HG02840 (cell line): Measurements from ENCODE around the gene PTPN3.
"Not testable (repeated sequence)": the region's sequence is repeated elsewhere in the genome, so short reads cannot be mapped to it uniquely, and the experiment has no call there.

Experiments
- ATAC-seq: cut with Tn5 transposase; IDR thresholded peaks from one replicate; pipeline ENCODE4 v1.9.1; 2021; ENCODE audit warnings: mild to moderate bottlenecking, moderate library complexity, moderate number of reproducible peaks; ENCODE audit not compliant: unreplicated experiment, low FRiP score

Gene PTPN3

GRCh38 chr9:109498195-109499092, at the start of gene PTPN3:
TSS of gene PTPN3 (minus strand) at chr9:109498307. CDS start at chr9:109463434, 34,873 bp downstream.
- ATAC-seq: no peak

DNA sequence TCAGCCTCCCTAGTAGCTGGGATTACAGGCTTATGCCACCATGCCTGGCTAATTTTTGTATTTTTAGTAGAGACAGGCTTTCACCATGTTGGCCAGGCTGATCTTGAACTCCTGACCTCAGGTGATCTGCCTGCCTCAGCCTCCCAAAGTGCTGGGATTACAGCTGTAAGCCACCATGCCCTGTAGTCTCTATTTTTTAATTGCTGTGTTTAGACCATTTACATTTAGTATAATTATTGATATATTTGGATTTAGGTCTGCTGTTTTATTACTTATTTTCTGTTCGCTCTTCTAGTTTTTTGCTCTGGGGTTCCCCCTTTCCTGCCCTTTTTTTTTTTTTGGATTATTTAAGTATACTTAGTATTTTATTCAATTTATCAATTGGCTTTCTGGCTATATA, 46.8 kb upstream of the PTPN3 start:
- ATAC-seq: not testable (repeated sequence)

GRCh38 chr9:109542922-109543321, 44.8 kb upstream of the PTPN3 start:
- no peak for ATAC-seq

- ATAC-seq: no peak
Observed at GRCh38 chr9:109538346-109538745, 40.2 kb upstream of the PTPN3 start.

- ATAC-seq: no peak
Observed at GRCh38 chr9:109537288-109537687, 39.2 kb upstream of the PTPN3 start.

GRCh38 chr9:109536859-109537258, 38.8 kb upstream of the PTPN3 start:
- no peak for ATAC-seq

- no peak for ATAC-seq
Observed at GRCh38 chr9:109535365-109535764, 37.3 kb upstream of the PTPN3 start.

GRCh38 chr9:109534151-109534550, 36.0 kb upstream of the PTPN3 start:
- ATAC-seq: no peak

DNA sequence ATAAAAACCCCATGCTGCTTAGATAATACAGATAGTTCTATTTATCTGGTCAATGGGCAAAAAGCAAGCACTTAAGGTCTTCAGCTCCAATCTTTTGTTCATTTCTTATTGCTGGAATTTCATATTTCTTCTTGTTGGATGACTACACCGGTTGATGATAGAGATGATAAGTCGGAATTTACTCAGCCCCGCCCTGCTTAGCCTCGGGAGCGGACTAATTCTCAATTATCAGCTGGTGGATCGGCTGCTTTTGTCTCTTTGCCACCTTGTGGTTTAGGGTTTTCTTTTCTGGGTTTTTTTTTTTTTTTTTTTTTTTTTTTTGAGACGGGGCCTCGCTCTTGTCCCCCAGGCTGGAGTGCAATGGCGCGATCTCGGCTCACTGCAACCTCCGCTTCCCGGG, 34.5 kb upstream of the PTPN3 start:
- not testable (repeated sequence) for ATAC-seq

DNA sequence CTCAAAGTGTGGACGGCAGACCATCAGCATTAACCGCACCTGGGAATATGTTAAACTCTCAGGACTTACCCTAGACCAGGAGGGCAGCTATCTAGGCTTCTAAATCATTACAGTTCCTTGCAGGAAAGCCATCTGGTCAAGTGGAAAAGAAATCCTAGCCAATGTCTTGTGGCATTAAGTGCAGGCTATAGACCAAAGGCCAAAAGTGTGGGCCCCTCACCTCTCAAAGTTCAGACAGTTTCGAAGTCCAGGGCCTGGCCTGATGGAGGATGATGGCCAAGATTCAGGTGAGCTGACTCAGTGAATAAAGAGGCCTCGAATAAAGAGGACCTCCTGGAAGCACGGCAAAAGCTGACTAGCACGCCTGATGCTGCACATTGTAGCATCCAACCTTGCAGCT, 24.0 kb upstream of the PTPN3 start:
- no peak for ATAC-seq

DNA sequence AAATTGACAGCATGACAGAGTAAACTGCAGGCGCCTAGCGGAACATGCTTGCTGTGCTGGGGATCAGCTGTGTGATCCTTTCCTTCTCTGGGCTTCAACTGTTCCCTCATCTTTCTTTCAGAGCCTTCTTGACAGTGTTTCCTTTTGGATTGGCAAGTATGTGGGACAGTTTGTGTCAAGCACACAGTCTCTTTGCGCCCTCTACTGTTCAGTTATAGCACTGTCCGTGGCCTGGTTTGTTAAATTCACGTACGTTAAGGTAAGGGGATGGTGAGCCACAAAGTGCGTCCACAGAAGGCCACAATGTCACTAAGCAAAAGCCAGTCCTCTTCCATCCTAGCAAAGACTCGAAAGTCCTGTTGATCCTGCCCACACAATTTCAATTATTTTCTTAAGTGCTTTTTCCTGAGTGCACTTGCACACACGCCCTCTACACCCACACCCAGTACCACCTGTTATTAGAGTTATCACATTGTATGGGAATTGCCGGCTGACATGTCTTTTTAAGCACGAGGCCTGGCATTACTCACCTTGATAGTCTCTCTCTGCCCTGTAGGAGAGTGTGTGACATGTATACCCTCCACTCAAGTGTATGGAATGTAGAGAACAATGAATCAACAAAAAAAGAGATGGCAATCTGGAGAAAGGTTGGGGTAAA, 22.5 kb upstream of the PTPN3 start:
- peak; percentile 84 for ATAC-seq

- no peak for ATAC-seq
Observed at GRCh38 chr9:109519366-109519765, 21.3 kb upstream of the PTPN3 start.

GRCh38 chr9:109518621-109519335, 20.7 kb upstream of the PTPN3 start:
- ATAC-seq: no peak

DNA sequence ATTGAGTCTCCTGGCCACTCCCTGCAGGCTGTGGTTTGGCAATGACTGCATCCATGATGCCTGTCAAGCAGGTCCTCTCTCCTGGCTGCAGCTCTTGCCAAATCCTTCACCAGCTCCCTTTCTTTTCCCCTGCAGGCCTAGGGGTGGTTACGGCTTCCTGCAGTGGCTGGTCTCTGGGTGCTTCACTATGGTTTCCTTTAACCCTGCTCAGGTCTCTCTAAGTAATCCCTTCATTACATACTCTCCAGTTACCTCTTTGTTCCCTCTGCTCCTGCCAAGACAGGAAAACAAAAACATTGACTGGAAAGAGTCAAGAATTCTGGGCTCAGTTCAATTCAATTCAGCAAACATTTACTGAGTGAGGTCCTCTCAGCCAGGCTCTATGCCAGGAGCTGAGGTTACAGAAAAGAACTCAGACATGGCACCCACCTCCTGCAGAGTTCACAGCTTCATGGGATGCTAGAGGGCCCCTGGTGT, 19.8 kb upstream of the PTPN3 start:
- ATAC-seq: no peak

GRCh38 chr9:109513871-109514270, 15.8 kb upstream of the PTPN3 start:
- ATAC-seq: no peak

DNA sequence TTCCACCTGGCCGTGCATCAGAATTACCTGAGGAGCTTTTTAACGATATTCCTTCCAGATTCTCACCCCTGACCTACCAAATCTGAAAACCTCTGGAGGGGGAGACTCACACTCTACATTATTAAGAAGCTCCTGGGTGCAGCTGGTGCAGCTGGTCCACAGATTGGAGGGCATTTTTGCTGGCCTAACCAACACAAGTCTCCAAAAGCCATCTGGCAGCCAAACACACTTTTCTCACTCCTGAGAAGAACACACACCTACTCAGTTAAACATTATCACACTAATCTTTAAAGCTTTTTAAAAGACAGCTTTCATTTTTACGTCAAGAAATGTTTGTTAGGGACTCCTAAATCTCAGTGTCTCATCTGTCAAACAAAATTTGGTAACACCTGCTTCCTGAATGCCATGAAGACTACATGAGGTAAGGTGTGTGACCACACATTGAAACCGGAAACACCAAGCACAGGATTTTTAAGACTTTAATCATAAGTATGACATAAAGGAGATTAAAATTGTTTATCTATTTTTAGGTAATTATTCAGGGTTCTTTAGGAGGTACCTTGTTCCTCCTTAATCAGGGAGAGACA, 14.2 kb upstream of the PTPN3 start:
- no peak for ATAC-seq

DNA sequence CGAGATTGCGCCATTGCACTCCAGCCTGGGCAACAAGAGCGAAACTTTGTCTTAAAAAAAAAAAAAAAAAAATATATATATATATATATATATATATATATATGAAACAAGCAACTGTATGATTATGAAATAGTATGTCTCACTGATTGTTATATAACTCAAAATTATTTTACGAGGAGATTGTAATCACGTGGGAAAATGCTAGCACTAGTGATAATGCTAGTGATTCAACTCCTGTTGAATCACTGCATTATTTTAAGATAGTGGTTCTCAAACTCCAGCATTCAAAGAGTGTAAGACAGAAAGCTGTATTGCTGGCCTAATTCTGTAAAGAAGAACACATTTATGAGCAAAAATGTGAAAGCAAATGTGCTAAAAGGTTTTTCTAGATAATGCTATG, 12.4 kb upstream of the PTPN3 start:
- no peak for ATAC-seq

- ATAC-seq: not testable (repeated sequence)
Observed at GRCh38 chr9:109510042-109510441, 11.9 kb upstream of the PTPN3 start.

DNA sequence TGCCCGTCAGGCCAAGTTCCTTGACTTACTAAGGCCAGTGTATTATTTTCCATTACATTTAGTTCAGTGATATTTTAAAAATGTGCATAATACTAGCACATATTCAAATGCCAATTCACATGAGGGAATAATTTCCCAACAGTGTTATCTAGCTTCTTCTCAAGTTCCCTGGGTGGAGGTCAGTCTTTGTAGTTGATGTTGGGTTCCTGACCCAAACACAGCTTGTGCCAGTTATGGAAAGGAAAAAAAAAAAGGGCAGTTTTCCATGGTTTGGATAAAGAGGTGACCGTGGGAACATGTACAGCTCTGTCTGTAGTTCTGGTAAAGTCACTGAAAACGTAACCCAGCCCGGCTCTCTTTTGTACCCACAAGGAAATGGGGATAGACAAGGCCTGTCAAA, 11.5 kb upstream of the PTPN3 start:
- ATAC-seq: no peak

GRCh38 chr9:109507421-109507838, 9.3 kb upstream of the PTPN3 start:
- ATAC-seq: no peak
